Frontal cortex (tissue), 4 donors: ENCODE measurements around the gene PYGO2. TPM values are rescaled to one million over a fixed set of nuclear protein-coding genes. Genes with fewer than 3 reads are reported as not detected.
"Not testable (repeated sequence)": the region's sequence is repeated elsewhere in the genome, so short reads cannot be mapped to it uniquely, and the experiment has no call there.

Experiments
- DNase-seq, 2 donors: peaks; one replicate each; pipeline ENCODE4 v3.0.0; 2012; ENCODE audit warnings: low spot score in 2 of 2
- FAIRE-seq: peaks from 2 replicates; lab custom pipeline; 2012; peaks lifted over from hg19 to GRCh38; lab: Jason Lieb, UNC
- total RNA-seq: library from RNA; depleted of rRNA; stranded (reverse); fragments of >200 nt; gene quantifications from one replicate; pipeline ENCODE4 v1.2.3, GENCODE V29; 2014
- donor health status: control.
- donor health status: control.
- donor health status: control.

PYGO2 gene
- total RNA-seq, 1 donor from 2014 or later = 9.4 TPM

DNA sequence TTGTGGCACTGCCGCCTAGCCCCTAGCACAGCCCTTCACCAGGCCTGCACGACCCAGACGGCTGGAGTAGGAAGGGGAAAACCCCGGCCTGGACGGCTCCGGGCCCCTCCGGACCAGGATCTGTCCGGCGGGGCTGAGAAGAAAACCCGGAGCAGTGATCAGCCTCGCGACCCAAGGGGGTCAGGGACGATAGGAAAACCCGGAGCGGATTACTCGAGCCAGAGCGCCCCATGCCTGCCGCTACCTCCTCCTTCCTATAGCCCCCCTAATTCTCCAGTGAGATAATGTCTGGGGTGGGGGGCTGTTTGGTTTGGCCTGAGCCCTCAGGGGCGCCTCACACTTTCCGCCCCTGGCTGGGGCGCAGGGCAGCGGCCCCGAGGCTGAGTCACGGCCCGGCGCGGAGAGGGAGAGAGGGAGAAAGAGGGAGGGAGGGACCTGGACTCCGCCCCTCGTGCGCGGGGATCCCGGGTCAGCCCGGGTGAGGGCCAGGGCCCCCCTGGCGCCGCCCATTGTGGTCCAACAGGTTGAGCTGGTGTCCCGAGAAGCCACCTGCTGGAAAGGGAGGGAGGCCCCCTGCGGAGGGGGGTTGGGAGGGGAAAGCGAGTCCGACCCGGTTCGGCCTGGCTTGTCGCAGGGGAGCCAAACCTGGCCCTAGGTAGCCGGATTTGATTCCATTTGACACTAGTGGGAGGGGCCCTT, 39.3 kb upstream of the PYGO2 start:
- DNase-seq (peak; percentile 78 to 88), FAIRE-seq (no peak)

DNA sequence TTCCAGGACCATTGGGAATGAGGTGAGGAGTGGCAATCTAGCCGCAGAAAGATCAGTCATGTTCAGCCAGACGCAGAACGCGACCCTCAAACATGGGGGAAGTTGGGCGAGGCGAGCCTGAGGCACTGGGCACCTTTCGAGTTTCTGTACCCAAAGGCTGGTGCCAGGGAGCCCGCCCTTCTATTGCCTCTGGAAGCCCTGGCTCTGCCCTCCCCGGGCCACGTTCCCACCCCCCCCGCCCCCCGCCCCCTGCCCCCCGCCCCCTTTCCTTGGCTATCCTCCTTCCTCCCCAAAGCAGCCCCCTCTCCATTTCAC, 38.8 kb upstream of the PYGO2 start:
- peak in 1 of 2 donors; percentile 76 for DNase-seq

DNA sequence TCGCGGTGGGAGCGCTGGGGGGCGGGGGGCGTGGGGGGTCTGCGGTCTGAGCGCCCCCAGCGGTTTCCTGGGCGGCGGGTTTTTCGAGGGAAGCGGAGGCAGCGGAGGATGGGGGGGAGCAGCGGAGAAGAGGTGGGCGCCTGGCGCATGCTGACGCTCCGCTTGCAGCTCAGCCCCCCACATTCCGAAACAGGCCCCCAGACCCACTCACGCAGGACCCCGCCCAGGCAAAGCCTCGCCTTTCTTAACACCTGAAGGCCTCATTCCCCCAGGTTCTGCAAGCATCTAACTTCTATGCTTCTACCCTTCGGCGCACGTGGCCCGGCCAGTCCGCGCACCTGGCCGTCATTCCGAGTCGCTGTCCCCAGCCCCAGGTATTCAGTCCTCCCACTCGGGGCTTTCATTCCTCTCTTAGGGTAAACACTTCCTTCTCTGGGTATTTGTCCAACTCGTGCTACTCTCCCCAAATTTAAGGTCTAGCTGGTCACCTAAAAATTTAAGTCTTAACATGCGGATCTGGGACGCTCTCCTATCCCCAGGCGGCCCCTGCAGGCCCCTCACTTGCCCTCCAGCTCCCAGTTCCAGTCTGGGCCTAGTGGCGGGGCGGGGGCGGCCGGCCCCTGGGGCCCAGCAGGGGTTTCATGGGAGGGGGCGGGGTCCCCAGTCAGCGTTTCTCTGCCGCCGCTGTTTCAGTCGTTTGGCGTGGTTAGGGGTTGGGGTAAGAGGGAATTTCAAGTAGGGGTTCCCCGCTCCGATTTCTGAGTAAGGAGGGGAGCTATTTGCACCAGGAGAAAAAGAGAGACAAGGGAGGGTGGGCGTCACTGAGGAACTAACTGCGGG, 38.2 kb upstream of the PYGO2 start:
- DNase-seq = peak in 1 of 2 donors; percentile 46
- FAIRE-seq = no peak

More for the DNA sequence above, 38.8 kb upstream of the PYGO2 start:
- FAIRE-seq = no peak

DNA sequence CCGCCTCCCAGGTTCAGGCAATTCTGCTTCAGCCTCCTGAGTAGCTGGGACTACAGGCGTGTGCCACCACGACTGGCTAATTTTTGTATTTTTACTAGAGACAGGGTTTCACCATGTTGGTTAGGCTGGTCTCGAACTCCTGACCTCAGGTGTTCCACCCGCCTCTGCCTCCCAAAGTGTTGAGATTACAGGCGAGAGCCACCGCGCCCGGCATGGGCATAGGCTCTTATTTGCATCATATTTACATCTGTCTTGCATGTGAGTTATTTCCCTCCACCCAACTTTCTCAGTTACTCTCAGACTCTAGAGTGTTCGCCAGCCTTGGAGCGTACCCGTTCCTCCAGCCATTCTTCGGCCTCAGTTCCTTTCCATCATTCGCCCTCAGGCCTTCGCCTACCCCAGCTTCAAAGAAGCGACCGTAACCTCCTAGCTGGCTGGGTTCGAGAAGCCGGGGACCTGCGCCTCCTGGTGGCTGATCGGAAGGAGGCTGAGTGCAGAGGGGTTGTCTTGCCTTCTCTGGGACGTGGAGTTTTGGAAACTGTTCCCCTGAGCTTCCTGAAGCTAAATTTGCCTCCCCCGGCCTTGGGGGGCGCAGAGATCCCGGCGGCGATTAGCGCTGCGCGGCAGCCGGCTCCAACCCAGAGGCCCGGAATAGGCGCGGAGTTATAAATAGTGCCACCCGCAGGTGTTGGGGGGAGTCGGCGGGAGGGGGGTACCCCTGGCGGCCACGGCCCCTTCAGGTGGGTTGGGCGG, 37.4 kb upstream of the PYGO2 start:
- DNase-seq = peak in 1 of 2 donors; percentile 72
- no peak for FAIRE-seq

DNA sequence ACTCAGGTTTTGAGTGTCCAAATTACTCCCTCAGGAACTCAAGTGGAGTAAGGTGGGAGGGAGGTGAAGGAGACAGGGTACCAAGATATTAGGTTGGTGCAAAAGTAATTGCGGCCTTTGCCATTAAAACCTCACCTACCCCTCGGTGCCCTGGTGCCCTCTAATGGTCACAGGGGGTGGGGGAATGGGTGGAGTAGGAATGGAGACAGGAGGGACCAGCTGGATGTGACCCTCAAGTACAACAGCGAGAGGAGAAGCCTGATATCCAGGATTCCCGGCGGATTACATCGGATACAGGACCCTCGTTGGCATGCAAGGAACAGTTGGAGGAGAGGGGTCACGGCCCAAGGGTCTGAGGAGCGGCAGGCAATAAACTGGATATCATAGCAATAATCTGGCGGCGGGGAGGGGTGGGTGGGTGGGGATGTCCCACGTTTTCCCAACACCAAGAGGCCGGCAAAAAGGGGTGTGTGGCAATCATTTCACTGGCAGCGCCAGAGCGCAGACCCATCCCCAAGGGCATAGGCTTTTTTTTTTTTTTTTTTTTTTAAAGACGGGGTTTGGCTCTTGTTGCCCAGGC, 36.7 kb upstream of the PYGO2 start:
- no peak for DNase-seq
- no peak for FAIRE-seq

DNA sequence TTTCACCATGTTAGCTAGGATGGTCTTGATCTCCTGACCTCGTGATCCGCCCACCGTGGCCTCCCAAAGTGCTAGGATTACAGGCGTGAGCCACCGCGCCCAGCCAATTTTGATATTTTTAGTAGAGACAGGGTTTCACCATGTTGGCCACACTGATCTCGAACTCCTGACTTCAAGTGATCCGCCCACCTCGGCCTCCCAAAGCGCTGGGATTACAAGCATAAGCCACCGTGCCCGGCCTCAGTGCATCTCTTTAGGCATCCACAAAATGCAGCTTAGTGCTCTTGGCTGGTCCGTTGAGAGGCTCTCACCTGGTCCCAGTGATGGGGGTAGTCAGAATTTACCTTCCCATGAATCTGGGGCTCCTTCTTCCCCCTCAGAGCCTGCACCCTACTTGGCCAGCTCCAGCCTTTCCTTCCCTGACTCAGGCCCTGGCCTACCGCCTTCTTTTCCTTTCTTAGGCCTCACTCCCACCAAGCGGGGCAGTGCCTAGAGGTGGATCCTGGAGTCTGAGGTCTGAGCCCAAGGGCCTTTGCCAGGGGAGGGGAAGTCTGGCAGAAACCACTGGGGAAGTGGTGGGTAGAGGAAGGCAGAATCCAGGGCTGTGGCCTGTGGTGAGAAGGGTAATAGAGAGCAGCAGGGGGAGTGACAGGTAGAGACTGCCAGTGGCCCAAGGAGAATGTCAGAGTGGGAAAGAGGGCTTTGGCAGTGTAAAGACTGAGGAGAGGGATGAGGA, 35.6 kb upstream of the PYGO2 start:
- DNase-seq = no peak
- no peak for FAIRE-seq

DNA sequence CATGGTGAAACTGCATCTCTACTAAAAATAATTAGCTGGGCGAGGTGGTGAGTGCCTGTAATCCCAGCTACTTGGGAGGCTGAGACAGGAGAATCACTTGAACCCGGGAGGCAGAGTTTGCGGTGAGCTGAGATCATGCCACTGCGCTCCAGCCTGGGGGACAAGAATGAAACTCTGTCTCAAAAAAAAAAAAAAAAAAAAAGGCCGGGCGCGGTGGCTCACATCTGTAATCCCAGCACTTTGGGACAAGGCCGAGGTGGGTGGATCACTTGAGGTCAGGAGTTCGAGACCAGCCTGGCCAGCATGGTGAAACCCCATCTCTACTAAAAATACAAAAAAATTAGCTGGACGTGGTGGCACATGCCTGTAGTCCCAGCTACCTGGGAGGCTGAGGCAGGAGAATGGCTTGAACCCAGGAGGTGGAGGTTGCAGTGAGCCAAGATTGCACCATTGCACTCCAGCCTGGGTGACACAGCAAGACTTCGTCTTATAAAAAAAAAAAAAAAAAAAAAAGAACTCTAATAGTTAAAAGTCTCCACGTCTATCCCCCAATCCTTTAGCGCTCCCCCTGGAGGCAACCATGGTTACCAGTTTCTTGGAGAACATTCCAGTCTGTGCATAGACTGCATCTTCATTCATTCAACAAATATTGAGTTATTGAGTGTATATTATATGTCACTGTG, 33.9 kb upstream of the PYGO2 start:
- DNase-seq = peak in 1 of 2 donors; percentile 37
- FAIRE-seq = not testable (repeated sequence)

DNA sequence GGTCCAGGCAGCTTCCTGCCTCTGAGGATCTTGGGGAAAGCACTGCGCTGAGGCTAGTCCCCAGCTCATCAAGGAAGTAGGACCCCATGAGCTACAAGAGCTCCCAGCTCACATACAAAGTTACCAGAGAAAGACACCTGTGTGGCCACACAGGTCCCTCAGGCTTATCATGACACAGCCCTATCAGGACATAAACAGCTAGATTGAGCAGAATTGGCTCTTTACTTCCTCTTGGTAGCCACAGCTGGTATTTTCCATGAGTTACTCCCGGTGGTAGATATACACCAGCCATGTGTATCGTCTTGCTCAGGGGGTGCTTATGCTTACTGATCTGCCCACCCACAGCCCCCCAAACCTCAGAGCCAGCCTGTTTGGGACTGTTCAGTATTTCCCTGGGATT, 33.0 kb upstream of the PYGO2 start:
- FAIRE-seq = no peak

DNA sequence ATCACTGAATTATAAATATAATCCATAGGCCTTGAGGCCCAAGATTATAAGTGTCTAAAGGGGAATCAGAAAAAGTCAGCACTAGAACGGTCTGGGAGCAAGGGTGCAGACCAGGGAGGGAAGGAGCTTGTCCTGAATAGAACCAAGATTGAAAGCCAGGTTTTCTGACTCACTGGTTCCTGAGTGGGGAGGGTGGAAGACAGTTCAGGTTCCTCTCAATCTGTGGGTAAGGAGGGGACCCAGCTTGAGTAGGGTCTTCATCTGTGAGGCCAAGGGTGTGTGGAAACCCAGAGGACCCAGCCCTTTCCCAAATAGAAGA, 32.6 kb upstream of the PYGO2 start:
- FAIRE-seq (no peak), DNase-seq (no peak)

More for the DNA sequence above, 33.0 kb upstream of the PYGO2 start:
- no peak for DNase-seq

DNA sequence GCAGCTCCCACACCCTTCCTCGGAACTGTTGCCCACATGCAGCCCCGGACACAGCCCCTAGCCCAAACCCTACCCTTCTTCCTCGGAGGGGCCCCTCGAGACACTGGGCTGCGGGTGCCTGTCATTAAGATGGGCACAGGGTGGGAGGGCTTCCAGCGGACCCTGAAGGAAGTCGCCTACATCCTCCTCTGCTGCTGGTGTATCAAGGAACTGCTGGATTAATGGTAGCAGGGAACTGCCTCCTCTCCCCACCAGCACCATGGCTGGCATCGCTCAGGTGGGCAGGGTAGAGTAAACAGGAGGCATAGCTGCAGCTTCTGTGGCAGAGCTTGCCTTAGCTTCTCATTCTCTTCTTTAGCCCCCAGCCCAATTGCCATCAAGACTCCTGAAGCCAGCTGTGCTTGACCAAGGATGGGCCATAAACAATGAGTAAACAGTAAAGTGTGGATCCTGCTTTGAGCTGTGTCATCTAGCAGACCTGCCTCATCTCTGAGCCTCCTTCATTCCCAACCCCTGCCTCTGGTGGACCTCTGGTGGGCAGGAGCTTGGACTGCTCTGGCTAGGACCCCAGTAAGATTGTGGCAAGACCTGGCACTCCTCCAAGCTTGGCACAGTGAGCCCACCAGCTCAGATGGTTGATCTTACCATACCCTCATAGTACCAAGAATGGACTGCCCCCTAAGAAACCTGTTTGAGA, 32.1 kb upstream of the PYGO2 start, which contains the start of gene LENEP:
Gene LENEP, plus strand, starts transcription at position 15 of the 697 bp plus-strand sequence. Its CDS starts 22 bp downstream, at position 37.
- DNase-seq = no peak
- FAIRE-seq = no peak

DNA sequence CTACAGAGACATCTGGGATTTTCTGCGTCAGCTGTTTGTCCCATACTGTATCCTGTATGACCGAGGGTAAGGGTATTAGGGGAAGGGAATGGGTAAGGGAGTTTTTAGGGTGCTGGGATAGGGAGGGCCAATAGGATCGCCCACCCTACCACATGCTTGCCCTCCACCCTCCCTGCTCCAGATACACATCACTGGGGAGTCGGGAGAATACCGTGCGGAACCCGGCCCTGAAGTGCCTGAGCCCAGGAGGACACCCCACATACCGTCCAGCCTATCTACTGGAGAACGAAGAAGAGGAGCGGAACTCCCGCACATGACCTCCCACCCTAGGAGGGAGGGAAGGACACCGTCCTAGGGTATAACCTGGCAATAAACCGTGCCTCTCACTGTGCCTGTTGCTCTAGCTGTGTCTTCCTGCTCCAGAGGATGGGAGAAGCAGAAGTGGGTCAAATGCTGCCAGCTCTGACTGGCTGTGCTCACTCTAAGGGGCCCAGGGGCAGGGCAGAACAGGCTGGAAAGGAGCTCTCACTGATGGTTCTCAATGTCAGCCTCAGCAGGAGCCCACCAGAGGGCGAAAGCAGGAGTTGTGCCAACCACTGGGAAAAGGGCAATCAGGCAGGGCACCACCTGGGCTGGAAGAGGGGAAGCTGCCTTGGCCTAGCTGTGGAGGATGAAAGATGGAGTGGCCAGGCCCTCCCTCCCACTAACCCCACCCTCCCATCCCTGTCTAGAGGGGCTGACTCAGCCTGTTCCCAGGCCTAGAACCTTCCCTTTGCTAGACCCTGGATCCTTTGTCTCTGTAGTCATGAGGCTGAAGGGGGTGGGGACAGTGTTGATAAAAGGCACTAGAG, 31.4 kb upstream of the PYGO2 start:
- FAIRE-seq = no peak
- DNase-seq = no peak

DNA sequence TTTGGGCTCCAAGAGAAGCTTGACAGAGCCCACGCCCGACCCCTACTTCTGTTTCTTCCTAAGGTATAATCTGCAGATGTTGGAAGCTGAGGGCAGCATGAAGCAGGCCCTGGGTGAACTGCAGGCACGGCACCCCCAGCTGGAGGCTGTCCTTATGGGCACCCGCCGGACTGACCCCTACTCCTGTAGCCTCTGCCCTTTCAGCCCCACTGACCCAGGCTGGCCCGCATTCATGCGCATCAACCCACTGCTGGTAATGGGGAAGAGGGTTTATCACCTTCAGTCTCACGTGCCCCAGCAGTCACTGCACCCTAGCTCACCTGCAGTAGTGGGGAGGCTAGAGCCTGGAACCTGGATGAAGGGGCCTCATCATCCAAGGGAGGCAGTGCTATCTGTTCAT, 28.7 kb upstream of the PYGO2 start:
- no peak for FAIRE-seq

DNA sequence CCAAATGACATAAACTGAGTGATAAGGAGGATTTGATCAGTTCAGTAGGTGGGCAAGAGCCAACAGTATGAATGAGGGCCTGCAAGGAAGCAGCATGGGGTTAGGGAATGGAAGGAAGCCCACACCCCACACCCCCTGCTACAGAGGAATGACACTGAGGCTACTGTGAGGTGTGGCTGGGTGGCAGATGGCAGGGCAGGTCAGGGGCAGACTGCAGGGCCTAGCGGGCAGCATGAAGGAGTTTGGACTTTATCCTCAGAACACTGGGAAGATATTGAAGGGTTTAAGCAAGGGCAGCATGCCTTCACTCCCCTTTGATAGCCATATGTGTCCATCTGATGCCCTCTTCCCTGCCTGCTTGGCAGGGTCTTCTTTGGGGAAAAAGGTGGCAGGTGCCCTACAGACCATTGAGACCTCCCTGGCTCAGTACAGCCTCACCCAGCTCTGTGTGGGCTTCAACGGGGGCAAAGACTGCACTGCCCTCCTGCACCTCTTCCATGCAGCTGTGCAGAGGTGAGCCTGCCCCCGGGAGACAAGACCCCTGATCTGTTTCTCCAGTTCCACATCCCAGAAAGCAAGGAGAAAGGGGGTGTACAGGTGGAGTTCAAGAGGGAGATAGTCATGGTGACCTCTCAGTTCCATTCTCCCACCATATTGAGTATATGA, 27.7 kb upstream of the PYGO2 start:
- DNase-seq (no peak), FAIRE-seq (no peak)

More for the DNA sequence above, 28.7 kb upstream of the PYGO2 start:
- no peak for DNase-seq

DNA sequence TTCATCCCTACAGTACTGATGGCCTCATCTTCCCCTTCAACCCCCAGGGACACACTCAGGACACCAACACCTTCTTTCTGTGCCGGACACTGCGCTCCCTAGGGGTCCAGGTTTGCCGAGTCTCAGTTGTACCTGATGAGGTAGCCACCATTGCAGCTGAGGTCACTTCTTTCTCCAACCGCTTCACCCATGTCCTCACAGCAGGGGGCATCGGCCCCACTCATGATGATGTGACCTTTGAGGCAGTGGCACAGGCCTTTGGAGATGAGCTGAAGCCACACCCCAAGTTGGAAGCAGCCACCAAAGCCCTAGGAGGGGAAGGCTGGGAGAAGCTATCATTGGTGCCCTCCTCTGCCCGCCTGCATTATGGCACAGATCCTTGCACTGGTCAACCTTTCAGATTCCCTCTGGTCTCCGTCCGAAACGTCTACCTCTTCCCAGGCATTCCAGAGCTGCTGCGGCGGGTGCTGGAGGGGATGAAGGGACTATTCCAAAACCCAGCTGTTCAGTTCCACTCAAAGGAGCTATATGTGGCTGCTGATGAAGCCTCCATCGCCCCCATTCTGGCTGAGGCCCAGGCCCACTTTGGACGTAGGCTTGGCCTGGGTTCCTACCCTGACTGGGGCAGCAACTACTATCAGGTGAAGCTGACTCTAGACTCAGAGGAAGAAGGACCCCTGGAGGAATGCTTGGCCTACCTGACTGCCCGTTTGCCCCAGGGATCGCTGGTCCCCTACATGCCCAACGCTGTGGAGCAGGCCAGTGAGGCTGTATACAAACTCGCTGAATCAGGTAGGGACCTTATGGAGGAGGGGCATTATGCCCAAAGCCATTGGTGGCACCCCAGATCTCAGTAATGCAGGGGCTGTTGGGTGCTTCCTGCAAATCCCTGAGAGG, 26.7 kb upstream of the PYGO2 start:
- FAIRE-seq (no peak), DNase-seq (no peak)

DNA sequence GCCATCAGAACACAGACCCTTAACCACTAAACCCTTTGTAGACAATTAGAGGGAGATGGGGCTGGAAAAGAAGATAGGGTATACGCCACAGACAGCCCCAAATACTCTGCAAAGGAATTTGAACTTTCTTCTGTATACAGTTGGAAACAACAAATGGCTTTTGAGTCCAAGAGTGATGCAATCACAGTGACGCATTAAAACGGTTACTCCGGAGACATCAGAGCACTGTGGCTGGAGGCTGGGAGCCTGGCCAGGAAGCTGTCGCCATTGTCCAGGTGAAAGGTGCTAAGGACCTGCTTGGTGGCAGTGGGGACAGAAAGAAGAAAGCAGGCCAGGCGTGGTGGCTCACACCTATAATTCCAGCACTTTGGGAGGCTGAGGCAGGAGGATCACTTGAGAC, 25.7 kb upstream of the PYGO2 start:
- FAIRE-seq = no peak
- DNase-seq = no peak

DNA sequence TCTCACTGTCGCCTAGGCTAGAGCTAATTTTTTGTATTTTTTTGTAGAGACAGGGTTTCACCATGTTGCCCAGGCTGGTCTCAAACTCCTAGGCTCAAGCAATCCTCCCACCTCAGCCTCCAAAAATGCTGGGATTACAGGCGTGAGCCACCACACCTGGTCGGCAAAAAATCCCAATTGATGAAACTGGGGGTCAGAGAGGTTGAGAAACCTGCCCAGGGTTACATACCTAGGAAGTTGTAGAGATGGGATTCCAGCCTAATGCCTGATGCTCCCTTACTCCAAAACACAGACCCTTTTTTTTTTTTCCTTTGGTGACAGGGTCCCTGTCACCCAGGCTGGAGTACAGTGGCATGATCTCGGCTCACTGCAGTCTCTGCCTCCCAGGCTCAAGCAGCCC, 25.2 kb upstream of the PYGO2 start:
- FAIRE-seq, DNase-seq: not testable (repeated sequence)
